Psoas muscle (tissue), 8 donors: ENCODE results near the gene SLC22A23. TPM values are rescaled to one million over a fixed set of nuclear protein-coding genes. Genes with fewer than 3 reads are reported as not detected.
A peak's percentile ranks its signal among the peaks of the same experiment; 100 is the strongest.

Source experiments
- ATAC-seq, 4 donors: fragments of 200-7000 bp; cut with Tn5 transposase; one replicate each; pipeline ENCODE4 v1.9.1; 2020; ENCODE audit warnings: moderate library complexity in 3 of 4, mild to moderate bottlenecking in 2 of 4
- DNase-seq, 2 donors: peaks; one replicate each; pipeline ENCODE4 v3.0.0-alpha.2; 2020
- H3K27ac ChIP-seq: fragments of 200-600 bp; one replicate; pipeline ENCODE4 v1.8.0; 2022
- H3K27me3 ChIP-seq, 3 donors: fragments of 200-600 bp in 1 of 3; one replicate each; pipeline versions ENCODE4 v1.6.1 to v1.8.0; 2013 to 2022; ENCODE audit warnings: low read length in 2 of 3, mild to moderate bottlenecking in 2 of 3, moderate library complexity in 1 of 3; ENCODE audit not compliant: insufficient read depth in 3 of 3
- H3K36me3 ChIP-seq, 2 donors: fragments of 200-600 bp in 1 of 2; one replicate each; pipeline versions ENCODE4 v1.6.1 to v1.8.0; 2013 to 2022; ENCODE audit warnings: low read depth in 1 of 2, mild to moderate bottlenecking in 1 of 2, moderate library complexity in 1 of 2; ENCODE audit not compliant: insufficient read depth in 1 of 2
- H3K4me1 ChIP-seq: fragments of 200-600 bp; one replicate; pipeline ENCODE4 v1.8.0; 2022
- H3K4me3 ChIP-seq: fragments of 200-600 bp; one replicate; pipeline ENCODE4 v1.8.0; 2022; ENCODE audit warnings: mild to moderate bottlenecking
- H3K9me3 ChIP-seq: fragments of 200-600 bp; one replicate; pipeline ENCODE4 v1.8.0; 2022
- CTCF ChIP-seq: fragments of 200-600 bp; IDR thresholded peaks from one replicate; pipeline ENCODE4 v1.8.0; 2022; ENCODE audit warnings: antibody characterized with exemption
- WGBS, 3 donors: extraction: QIAGEN DNeasy Blood & Tissue Kit; methylation state at CpG; one replicate each; pipeline versions ENCODE4 v1.1.6 to v1.1.7; 2013; 5-methylcytosine and 5-hydroxymethylcytosine counted together
- intact Hi-C, 2 donors: fragments of 100-400 bp; cut with DNase I; formaldehyde crosslinking; loops; one replicate each; pipeline versions ENCODE4 v1.11.0 to v1.14.2; 2022
- polyA plus RNA-seq, 3 donors: library from polyadenylated mRNA; stranded (reverse); fragments of 200-250 nt; gene quantifications; one replicate each; pipeline ENCODE4 v1.2.3, GENCODE V29; 2013
- total RNA-seq, 4 donors: library from RNA; stranded (reverse); fragmentation: NEBNext Ultra II Directional in 2 of 4; extraction: Animal tissue kit (Norgen Biotek cat#: 25700) in 2 of 4; gene quantifications; one replicate each; pipeline versions ENCODE4 v1.2.1 to v1.2.4, GENCODE V29; 2021 to 2023
- donor health status: healthy with polysubstance abuse.
- donor health status: DM: no; HTN: no; CAD: no; lungs with moderate emphysema.
- donor health status: Bipolar disorder and iron deficiency.
- donor health status: healthy.
- donor health status: DM: yes; HTN: yes; CAD: no.
- donor health status: DM: no; HTN: no; CAD: no.
- donor health status: DM: no; HTN: no; CAD: no.
- donor health status: DM: yes; HTN: yes; CAD: no.

Gene SLC22A23
- total and polyA plus RNA-seq, 7 donors: 4.6 to 13.7 (median 8.7) TPM

GRCh38 chr6:3415082-3415453, 41.8 kb downstream of the SLC22A23 start:
- H3K4me1 ChIP-seq: peaks cover 26% of the 10 kb centered on the region
- DNase-seq: no peak
- no peak for TF ChIP-seq CTCF
- H3K9me3 ChIP-seq: no peaks in the 10 kb centered on the region
- 77 to 84% (median 82%) methylated on average over 5 of the region's 5 CpGs for WGBS, 3 donors
- no peak overlapping the region for H3K27ac ChIP-seq
- H3K4me3 ChIP-seq: no peak overlapping the region
- ATAC-seq: no peak
- no peaks in the 10 kb centered on the region for H3K36me3 ChIP-seq
- no peaks in the 10 kb centered on the region for H3K27me3 ChIP-seq
- intact Hi-C loops: loop anchor here in 1 of 2 donors (5.0 kb wide), 1 partner anchor 73 kb away; no protein-coding TSS in a partner anchor

GRCh38 chr6:3414327-3415081, 42.3 kb downstream of the SLC22A23 start:
- Histone ChIP-seq H3K36me3 (peaks cover 0 to 3% of the 10 kb centered on the region in 2 donors), H3K4me1 (peaks cover 23% of the 10 kb centered on the region), H3K27me3 (no peaks in the 10 kb centered on the region), H3K9me3 (no peaks in the 10 kb centered on the region), H3K27ac (no peak overlapping the region), H3K4me3 (no peak overlapping the region)
- 66 to 75% (median 71%) methylated on average over 11 of the region's 11 CpGs for WGBS, 3 donors
- intact Hi-C loops: loop anchor here in 1 of 2 donors (5.0 kb wide), 2 partner anchors 72 to 318 kb away; no protein-coding TSS in a partner anchor
- no peak for TF ChIP-seq CTCF
- peak in 1 of 4 donors; percentile 32 for ATAC-seq
- no peak for DNase-seq

GRCh38 chr6:3413592-3413991, 43.3 kb downstream of the SLC22A23 start:
- Histone ChIP-seq H3K9me3 (no peaks in the 10 kb centered on the region), H3K4me1 (peaks cover 19% of the 10 kb centered on the region), H3K4me3 (no peak overlapping the region), H3K27ac (no peak overlapping the region), H3K27me3 (no peaks in the 10 kb centered on the region), H3K36me3 (peaks cover 0 to 10% of the 10 kb centered on the region in 2 donors)
- intact Hi-C loops: loop anchor here in 1 of 2 donors (5.0 kb wide), 1 partner anchor 319 kb away; no protein-coding TSS in a partner anchor
- DNase-seq (no peak), ATAC-seq (no peak)
- whole genome bisulfite sequencing, 3 donors: 90 to 94% (median 94%) methylated on average over 3 of the region's 3 CpGs
- TF ChIP-seq CTCF: no peak

GRCh38 chr6:3412779-3413500, 43.9 kb downstream of the SLC22A23 start:
- H3K4me3 ChIP-seq: no peak overlapping the region
- H3K4me1 ChIP-seq: peaks cover 19% of the 10 kb centered on the region
- WGBS, 3 donors: 80 to 91% (median 88%) methylated on average over 8 of the region's 8 CpGs
- ATAC-seq (no peak), DNase-seq (no peak)
- no peaks in the 10 kb centered on the region for H3K27me3 ChIP-seq
- peaks cover 0 to 10% of the 10 kb centered on the region in 2 donors for H3K36me3 ChIP-seq
- intact Hi-C loops: loop anchor here in 1 of 2 donors (5.0 kb wide), 1 partner anchor 319 kb away; no protein-coding TSS in a partner anchor
- no peaks in the 10 kb centered on the region for H3K9me3 ChIP-seq
- H3K27ac ChIP-seq: no peak overlapping the region
- TF ChIP-seq CTCF: no peak
